Stimulated activated CD8-positive, alpha-beta memory T cell treated with anti-CD3 and anti-CD28 coated beads, Interleukin-2, amount 100 ng/mL, for 1 hour (primary cell): ENCODE measurements around the gene UBE2E3.
"Not testable (repeated sequence)": the region's sequence is repeated elsewhere in the genome, so short reads cannot be mapped to it uniquely, and the experiment has no call there.

Experiments used
- DNase-seq, 2 donors: peaks; one replicate each; pipeline ENCODE4 v3.0.0-alpha.2; 2020; ENCODE audit warnings: low read depth in 2 of 2

The UBE2E3 gene

DNA sequence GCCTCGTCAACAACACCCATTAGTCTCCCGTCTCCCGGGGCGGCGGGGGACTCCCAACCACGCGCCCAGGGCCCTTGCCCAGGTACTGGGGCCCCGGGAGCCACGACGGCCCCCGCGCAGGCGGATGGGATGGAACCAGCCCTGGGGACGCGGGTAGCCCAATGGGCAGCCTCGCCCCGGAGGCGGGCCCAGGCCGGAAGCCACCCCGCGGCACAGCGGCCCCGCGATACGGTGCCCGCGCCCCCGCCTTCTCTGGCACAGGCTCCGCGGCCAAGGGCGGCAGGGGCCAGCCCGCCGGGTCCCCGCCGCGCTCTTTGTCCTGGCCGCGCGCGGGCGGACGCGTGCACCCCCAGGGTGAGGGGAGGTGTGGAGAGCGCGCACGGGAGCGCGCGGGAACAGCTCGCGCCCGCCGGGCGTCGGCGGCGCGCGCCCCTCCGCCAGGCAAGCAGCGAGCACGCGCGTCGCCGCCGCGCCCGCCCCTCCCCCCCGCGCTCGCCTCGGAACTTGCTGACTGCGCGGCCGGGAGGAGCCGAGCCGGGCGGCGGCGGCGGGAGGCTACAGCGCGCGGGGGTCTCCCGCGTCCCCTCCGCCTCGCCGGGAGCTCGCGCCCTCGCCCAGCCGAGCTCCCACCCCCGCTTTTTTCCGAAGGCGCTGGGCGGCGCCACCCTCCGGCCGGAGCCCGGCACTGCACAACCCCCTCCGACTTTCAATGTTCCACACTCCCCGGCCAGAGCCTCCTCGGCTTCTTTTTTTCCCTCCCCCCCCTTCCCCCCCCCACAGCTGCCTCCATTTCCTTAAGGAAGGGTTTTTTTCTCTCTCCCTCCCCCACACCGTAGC is at the start of gene UBE2E3:
Gene UBE2E3, plus strand, starts transcription at position 500 of the 837 bp plus-strand sequence. CDS start 1,438 bp downstream, outside the sequence.
- DNase-seq: peak; percentile 53 to 59

DNA sequence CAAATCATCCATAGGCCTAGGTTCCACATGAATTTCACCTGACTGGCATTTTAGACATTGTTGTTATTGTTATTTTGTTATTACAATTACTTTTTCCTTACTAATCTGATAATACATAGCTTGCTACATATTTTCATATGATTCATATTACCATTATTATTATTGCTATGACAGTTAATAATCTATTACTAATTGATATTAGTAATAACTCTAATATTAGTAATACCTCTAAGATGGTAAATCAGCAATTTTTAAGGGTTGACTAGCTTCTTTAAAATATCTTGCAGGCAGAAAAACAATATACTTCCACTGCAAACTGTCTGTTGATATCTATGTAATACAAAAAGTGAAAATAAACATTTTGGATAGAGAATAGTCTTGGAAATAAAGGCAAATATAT is 48.6 kb upstream of the UBE2E3 start:
- DNase-seq: no peak

DNA sequence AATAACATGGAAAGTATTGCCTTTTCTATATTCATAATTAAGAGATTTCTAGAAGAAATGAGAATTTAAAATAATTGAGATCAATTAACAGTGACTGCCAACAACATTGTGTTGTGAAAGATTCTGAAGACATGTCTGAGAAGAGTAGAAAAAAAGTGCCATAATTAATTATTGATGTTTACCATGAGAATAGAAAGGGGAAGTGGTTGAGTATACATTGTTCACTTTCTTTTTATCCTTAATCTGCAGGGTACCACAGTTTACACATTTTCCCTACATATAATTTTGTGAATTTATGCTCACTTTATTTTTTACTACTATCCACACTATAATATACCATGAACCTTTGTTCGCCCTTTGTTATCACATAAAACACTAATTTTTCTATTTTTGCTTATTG is 47.1 kb upstream of the UBE2E3 start:
- DNase-seq: no peak

- DNase-seq: no peak
Measured at GRCh38 chr2:180934911-180935310, 45.5 kb upstream of the UBE2E3 start.

GRCh38 chr2:180937480-180937879 is 42.9 kb upstream of the UBE2E3 start:
- DNase-seq: not testable (repeated sequence)

GRCh38 chr2:180938451-180938850 is 42.0 kb upstream of the UBE2E3 start:
- DNase-seq: no peak

DNA sequence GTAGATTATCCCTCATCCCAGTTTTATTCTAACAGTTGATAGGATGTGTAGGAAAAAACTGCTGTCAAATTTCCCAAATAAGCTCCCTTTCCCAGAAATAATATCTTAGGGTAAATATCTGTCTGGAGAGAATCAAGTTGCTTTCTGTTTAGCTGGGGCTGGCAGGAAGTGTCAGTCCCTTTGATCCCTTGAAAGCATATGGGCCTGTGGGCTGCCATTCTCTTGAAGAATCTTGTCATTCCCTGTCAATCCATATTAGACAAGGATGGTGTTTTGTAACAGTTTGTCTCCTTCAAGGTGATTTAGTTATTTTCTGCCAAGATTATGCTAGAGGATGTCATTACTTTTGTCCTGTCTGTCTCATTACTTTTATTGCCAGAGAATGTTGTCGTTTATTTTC is 37.1 kb upstream of the UBE2E3 start:
- no peak for DNase-seq

DNA sequence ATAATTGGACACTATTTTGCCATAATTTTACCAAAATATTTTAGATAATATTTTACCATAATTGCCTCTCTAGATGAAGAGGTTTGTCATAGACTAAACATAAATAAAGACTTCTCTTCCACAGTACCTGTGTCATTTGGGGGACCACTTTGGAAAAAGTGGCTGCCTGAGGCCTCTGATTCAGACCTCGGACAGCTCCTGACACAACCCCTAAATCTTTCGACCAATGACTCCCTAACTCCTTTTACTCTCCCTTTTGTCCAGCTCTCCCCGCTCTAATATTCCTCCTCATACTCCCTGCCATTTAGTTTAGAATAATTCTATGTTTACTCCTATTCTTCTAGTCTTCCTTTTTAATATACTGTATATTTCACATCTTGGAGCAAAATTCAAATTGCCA is 36.0 kb upstream of the UBE2E3 start:
- DNase-seq: no peak

DNA sequence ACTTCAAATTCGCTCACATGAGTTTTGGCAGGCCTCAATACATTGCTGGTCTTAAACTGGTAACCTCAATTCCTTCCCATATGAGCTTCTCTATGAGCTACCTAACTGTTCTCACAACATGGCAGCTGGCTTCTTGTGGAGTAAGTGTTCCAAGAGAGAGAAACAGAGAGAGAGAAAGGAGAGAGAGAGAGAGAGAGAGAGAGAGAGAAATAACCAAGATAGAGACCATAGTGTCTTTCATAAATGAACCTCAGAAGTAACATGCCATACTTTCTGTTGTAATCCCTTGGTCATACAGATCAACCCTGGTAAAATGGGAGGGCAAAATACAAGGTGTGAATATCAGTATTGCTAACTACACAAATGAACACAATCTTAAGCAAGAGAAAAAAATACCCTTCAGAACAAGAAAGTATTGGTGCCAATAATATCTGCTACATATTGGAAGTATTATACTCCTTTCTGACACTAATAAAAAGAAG is 33.2 kb upstream of the UBE2E3 start:
- no peak for DNase-seq

DNA sequence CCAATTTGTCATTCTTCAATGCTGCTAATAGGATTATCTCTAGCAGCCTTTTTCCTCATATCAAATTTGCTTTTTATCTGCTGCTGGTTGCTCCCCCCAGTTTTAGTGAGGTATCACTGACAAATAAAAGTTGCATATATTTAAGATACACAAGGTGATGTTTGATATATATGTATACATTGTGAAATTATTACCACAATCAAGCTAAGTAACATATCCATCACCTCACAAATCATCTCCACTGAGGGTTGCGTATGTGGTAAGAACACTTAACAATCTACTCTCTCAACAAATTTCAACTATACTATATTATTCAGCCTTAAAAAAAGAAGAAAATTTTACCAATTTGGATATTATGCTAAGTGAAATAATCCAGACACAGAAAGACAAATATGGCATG is 30.5 kb upstream of the UBE2E3 start:
- no peak for DNase-seq

DNA sequence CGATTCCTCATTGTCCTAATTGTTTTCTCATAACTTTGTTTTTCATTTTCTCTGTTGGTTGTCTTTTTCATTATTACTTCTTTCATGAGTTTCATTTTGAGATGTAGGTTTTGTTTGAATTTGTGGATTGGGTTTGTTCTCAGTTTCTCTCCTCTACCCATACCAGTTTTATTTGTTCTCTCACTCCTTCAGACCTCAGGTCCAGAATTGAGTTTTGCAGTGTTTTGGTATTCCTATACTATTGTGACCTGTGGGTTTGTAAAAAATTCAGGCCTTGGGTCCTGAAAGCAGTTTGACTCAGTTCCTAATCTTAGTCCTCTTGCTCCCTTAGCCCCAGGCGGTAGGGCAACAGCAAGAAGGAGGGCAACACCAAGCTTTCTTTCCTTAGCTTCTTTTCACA is 28.3 kb upstream of the UBE2E3 start:
- DNase-seq: no peak

DNA sequence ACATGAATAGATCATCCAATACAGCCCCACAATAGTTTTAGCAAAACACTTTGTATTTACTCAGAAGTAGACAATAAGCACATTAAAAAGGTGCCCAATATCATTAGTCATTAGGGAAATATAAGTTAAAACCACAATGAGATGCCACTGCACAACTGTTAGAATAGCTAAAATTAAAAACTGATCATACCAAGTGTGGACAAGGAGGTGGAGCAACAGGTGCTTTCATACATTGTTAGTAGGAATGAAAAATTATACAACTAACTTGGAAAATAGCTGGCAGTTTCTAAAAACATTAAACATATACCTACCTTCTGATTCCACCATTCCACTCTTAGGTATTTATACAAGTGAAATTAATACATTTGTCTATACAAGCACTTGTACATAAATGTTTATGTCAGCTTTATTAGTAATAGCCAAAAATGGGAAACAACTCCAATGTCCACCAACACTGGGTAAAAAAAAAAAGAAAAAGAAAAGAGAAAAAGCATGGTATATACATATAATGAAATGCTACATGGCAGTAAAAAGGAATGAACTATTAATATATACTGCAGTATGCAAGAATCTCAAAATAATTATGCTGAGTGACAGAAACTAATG is 27.6 kb upstream of the UBE2E3 start:
- no peak for DNase-seq

DNA sequence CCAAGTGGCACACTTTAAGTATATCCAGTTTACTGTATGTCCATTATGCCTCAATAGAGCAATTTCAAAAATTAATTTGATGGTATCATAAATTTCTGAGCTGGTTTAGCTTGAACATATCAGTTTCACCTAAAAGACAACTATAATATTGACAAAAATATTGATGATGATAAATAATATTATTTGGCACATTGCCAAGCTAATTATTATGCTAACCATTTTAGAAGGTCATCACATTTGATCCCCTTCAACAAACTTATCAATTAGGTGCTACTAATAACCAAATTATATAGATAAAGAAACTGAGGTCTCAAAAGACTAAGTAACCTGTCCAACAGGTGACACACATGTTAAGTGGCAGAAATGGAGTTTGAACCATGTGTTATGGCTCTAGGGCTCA is 26.9 kb upstream of the UBE2E3 start:
- no peak for DNase-seq

DNA sequence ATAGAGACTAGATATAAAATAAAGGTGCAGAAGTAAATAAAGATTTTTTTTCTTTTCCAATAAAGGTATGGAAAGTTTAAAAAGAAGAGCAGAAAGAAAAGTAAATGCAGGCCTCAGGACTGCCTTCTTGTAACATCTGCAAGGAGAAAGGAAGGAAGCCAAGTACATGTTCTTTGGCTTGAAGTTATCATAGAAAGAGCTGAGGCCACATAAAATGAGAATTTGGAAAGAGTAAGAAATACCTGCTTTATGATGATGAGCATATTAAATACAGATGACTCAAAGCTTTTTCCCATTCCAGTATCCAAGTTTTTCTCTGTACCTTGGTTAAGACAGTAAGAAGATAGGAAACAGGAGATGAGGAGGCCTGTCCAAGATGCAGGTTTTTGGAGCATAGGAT is 25.3 kb upstream of the UBE2E3 start:
- DNase-seq: no peak

DNA sequence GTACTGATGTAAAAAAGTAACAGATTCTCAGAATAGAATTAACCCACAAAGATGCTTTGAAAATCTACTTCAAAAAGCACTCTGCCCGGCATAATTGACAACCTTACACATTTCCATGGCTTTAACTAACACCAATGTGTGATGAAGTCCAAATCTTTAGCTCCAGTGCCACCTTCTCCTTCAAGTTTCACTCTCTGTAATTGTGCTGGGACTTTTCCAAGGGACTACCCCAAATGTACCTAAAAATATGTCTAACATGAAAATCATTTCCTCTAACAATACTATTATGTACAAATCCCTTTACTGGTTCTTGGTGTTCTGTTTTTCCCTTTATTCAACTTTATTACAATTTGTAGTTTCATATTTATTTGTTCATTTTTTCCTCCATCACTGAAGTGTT is 20.6 kb upstream of the UBE2E3 start:
- DNase-seq: no peak

GRCh38 chr2:180960982-180961381 is 19.4 kb upstream of the UBE2E3 start:
- DNase-seq: no peak

DNA sequence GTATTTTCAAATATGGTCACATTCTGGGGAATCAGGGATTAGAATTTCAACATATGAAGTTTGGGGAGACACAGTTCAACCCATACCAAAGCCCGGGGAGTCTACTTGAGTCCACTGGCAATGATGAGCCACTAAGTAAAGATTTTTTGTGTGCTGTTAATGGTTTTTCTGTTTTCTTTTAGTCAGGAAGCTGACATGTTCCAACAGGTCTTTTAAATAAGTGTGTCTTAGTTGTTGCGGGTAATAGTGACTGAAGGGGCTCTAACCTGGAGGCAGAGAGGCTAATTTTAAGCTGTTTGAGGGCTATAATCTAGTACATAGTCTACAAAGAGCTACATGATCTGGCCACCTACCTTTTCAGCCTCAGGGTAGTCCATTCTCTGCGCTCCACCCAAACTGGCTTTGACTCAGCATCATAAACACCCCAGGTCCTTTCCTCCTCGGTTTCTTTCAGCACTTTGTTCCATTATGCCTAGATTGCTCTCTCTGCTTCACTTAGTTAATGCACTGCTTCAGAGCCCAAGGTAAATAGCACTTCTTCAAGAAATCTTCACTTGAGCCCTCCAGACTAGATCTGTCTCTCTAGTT is 17.6 kb upstream of the UBE2E3 start:
- no peak for DNase-seq

DNA sequence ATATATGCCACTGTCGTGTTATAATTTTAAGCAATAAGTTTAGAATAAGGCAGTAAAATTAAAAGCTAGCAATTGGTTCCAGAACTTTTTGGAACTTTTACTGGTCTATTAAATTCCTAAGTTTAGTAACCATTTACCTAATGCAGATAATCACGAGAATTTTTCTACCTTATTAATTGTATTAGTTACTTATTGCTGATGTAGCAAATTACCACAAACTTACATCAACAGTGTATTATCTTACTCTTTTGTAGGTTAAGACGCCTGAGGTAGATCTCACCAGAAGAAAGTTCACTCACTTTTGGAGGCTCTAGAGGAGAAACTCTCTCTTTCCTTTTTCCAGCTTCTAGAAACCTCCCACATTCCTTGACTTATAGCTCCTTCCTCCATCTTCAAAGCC is 14.0 kb upstream of the UBE2E3 start:
- no peak for DNase-seq

DNA sequence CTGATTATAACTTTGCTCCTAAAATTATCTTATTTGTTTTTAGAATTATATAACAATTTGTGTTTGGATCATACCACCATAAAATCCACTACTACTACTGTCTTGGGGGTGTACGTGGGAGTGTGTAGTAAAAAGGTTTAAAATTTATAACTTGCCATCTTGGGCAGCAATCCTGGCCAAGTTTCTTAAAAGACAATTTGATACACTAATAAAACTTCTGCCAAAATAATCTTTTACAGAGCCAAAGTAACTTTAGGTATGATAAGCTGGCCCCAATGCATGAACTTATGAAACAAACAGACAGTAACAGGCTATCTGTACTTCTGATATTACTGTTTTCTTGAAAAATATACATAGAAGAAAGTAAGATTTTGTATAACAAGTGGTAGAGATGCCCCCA is 11.3 kb upstream of the UBE2E3 start:
- DNase-seq: no peak

DNA sequence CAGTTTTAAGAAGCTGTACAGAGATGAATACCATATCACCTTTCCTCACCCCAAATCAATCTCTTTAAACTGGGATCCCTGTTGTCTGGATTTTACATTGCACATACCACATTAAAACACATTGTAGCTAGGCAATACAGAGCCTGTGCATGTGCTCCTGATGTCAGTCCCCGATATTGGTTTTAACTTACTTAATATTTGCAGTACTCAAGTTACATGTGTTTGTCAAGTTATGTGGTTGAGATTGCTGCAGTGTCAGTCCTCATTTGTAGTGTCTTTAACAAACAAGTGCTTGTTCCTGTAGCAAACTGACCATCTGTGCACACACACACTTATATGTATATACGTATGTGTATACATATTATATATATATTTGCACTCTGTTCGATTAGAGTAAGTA is 10.4 kb upstream of the UBE2E3 start:
- no peak for DNase-seq

DNA sequence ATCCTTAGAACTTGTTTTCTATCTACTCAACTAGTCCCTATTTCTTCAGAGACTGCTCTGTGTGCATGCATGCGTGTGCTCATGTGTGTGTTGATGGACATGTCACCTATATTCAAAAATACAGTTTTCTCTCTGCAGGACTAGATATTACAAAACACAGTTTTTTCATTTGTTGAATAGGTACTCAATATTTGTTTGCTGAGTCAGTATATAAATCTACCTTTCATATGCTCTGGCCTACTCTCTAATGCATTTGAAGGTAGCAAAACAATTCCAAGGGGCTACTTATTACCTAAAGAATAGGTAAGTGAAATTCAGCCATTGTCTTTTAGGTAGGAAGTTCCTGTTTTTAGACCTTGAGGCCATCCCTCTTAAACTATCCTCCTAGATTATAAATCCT is 8.6 kb upstream of the UBE2E3 start:
- DNase-seq: no peak

DNA sequence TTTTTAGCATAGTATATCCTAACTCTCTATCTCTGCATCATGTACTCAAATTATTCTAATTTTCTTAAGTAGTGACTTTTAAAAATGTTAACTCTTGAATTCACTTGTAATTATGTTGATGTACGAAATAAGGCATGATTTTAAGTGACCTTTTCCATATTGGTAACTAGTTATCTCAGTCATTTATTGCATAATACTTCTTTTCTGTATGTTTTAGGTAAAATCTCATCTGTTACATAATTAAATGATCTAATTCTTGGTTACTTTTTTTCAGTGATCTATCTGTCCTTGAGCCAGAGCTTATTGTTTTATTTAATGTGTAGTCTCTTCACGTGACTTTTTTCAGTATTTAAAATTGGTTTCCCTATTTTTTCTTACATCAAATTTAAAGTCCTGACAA is 4.8 kb upstream of the UBE2E3 start:
- no peak for DNase-seq
